PFSK-1 (cell line): ENCODE results near the gene USP17L28.
"Not testable (repeated sequence)": the region's sequence is repeated elsewhere in the genome, so short reads cannot be mapped to it uniquely, and the experiment has no call there.

Experiments used
- FOXP2 ChIP-seq: optimal IDR thresholded peaks from 2 replicates; pipeline ENCODE3; 2011; ENCODE audit warnings: borderline replicate concordance, control low read depth, inconsistent platforms; ENCODE audit not compliant: insufficient read depth; ENCODE audit errors: extremely low read length, extremely low read depth
- POLR2AphosphoS5 ChIP-seq: IDR thresholded peaks from 2 replicates; pipeline ENCODE4 v1.6.1; 2012; ENCODE audit warnings: low read depth, mild to moderate bottlenecking, control low read depth, low read length, moderate library complexity
- SIN3A ChIP-seq: IDR thresholded peaks from 2 replicates; pipeline ENCODE4 v1.6.1; 2012; ENCODE audit warnings: mild to moderate bottlenecking, low read length, moderate library complexity, borderline replicate concordance; ENCODE audit not compliant: insufficient read depth
- TAF1 ChIP-seq: IDR thresholded peaks from 2 replicates; pipeline ENCODE4 v1.6.1; 2012; ENCODE audit warnings: low read length, control low read depth, borderline replicate concordance; ENCODE audit not compliant: insufficient read depth
- TF ChIP-seq, protein P1 (sequence below), 2 experiments: IDR thresholded peaks; 2 replicates each; pipeline versions ENCODE4 v1.6.1 to v1.8.0; 2011 to 2012; ENCODE audit warnings: low read depth in 2 of 2, low read length in 2 of 2, control low read depth in 1 of 2, inconsistent platforms in 1 of 2, mild to moderate bottlenecking in 1 of 2, moderate library complexity in 1 of 2; ENCODE audit not compliant: insufficient read depth in 1 of 2

Gene USP17L28

DNA sequence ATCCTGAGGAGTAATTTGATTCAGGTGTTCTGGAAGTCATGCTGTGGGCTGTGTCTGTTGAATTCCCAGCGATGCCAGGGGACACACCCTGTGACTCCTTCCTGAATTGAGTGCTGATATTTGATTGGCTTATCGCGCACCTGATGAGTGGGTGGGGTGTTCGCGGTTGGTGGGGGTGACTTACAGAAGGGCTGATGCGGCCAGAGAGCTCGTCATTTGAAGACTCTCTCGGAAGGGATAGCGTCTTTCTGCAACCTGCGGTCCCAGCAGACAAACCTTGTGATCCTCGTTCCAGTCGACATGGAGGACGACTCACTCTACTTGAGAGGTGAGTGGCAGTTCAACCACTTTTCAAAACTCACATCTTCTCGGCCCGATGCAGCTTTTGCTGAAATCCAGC, 14.1 kb downstream of the USP17L28 start, which contains the start of gene USP17L30:
TSS of gene USP17L30 (plus strand) at position 301 of the 400 bp plus-strand sequence. CDS start at position 301, 0 bp downstream.
- not testable (repeated sequence) for TF ChIP-seq SIN3A, TAF1, FOXP2

DNA sequence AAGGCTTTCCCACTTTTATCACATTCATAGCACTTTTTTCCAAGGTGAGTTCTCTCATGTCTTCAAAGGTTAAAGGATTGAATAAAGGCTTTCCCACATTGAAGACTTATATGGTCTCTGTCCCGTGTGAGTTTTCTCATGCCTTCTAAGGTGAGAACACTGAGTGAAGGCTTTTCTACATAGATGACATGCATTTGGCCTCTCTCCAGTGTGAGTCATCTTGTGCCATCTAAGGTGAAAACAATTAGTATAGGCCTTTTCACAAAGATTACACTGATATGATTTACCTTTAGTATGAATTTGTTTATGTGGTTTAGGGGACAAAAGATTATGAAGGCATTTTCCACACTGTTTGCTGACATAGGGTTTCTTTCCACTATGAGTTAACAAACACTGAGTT, 35.4 kb downstream of the USP17L28 start:
- TF ChIP-seq FOXP2 (no peak), POLR2AphosphoS5 (no peak), TAF1 (no peak), SIN3A (no peak)
- TF ChIP-seq, protein P1, sequence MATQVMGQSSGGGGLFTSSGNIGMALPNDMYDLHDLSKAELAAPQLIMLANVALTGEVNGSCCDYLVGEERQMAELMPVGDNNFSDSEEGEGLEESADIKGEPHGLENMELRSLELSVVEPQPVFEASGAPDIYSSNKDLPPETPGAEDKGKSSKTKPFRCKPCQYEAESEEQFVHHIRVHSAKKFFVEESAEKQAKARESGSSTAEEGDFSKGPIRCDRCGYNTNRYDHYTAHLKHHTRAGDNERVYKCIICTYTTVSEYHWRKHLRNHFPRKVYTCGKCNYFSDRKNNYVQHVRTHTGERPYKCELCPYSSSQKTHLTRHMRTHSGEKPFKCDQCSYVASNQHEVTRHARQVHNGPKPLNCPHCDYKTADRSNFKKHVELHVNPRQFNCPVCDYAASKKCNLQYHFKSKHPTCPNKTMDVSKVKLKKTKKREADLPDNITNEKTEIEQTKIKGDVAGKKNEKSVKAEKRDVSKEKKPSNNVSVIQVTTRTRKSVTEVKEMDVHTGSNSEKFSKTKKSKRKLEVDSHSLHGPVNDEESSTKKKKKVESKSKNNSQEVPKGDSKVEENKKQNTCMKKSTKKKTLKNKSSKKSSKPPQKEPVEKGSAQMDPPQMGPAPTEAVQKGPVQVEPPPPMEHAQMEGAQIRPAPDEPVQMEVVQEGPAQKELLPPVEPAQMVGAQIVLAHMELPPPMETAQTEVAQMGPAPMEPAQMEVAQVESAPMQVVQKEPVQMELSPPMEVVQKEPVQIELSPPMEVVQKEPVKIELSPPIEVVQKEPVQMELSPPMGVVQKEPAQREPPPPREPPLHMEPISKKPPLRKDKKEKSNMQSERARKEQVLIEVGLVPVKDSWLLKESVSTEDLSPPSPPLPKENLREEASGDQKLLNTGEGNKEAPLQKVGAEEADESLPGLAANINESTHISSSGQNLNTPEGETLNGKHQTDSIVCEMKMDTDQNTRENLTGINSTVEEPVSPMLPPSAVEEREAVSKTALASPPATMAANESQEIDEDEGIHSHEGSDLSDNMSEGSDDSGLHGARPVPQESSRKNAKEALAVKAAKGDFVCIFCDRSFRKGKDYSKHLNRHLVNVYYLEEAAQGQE (IDR thresholded peaks at IDR 0.05; ENCODE audit: insufficient read depth in 1 of 2, low read depth in 2 of 2, low read length in 2 of 2) = no peak
